ENCODE data around the gene SGSM2.

GRCh38 chr17:2373179-2373578 is 35.9 kb downstream of the SGSM2 start:
- TF ChIP-seq TAF1 (IDR thresholded peaks at IDR 0.05; ENCODE audit: borderline replicate concordance, insufficient read depth, low read length) (no peak), POLR2AphosphoS5 (IDR thresholded peaks at IDR 0.05; ENCODE audit: low read depth, low read length) (no peak), SIN3A (IDR thresholded peaks at IDR 0.05; ENCODE audit: borderline replicate concordance, insufficient read depth, low read length) (no peak), FOXP2 (optimal IDR thresholded peaks at IDR 0.05; ENCODE audit: borderline replicate concordance, extremely low read depth, extremely low read length, insufficient read depth) (no peak)
- TF ChIP-seq, protein P1, sequence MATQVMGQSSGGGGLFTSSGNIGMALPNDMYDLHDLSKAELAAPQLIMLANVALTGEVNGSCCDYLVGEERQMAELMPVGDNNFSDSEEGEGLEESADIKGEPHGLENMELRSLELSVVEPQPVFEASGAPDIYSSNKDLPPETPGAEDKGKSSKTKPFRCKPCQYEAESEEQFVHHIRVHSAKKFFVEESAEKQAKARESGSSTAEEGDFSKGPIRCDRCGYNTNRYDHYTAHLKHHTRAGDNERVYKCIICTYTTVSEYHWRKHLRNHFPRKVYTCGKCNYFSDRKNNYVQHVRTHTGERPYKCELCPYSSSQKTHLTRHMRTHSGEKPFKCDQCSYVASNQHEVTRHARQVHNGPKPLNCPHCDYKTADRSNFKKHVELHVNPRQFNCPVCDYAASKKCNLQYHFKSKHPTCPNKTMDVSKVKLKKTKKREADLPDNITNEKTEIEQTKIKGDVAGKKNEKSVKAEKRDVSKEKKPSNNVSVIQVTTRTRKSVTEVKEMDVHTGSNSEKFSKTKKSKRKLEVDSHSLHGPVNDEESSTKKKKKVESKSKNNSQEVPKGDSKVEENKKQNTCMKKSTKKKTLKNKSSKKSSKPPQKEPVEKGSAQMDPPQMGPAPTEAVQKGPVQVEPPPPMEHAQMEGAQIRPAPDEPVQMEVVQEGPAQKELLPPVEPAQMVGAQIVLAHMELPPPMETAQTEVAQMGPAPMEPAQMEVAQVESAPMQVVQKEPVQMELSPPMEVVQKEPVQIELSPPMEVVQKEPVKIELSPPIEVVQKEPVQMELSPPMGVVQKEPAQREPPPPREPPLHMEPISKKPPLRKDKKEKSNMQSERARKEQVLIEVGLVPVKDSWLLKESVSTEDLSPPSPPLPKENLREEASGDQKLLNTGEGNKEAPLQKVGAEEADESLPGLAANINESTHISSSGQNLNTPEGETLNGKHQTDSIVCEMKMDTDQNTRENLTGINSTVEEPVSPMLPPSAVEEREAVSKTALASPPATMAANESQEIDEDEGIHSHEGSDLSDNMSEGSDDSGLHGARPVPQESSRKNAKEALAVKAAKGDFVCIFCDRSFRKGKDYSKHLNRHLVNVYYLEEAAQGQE (IDR thresholded peaks at IDR 0.05; ENCODE audit: insufficient read depth in 1 of 2, low read depth in 2 of 2, low read length in 2 of 2): no peak
